Measurements from ENCODE around the gene C4A.
"Not testable (repeated sequence)": the region's sequence is repeated elsewhere in the genome, so short reads cannot be mapped to it uniquely, and the experiment has no call there.

Gene C4A

GRCh38 chr6:32037598-32038524 lies 56.0 kb downstream of the C4A start, which contains the start of gene CYP21A2:
CYP21A2 (plus strand) TSS chr6:32038415; CDS start chr6:32038423, 8 bp downstream.
- not testable (repeated sequence) for DNase-seq

DNA sequence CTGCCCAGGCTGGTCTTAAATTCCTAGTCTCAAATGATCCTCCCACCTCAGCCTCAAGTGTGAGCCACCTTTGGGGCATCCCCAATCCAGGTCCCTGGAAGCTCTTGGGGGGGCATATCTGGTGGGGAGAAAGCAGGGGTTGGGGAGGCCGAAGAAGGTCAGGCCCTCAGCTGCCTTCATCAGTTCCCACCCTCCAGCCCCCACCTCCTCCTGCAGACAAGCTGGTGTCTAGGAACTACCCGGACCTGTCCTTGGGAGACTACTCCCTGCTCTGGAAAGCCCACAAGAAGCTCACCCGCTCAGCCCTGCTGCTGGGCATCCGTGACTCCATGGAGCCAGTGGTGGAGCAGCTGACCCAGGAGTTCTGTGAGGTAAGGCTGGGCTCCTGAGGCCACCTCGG lies 57.0 kb downstream of the C4A start:
- not testable (repeated sequence) for DNase-seq

GRCh38 chr6:32039321-32040274 lies 57.7 kb downstream of the C4A start:
- DNase-seq = not testable (repeated sequence)

DNA sequence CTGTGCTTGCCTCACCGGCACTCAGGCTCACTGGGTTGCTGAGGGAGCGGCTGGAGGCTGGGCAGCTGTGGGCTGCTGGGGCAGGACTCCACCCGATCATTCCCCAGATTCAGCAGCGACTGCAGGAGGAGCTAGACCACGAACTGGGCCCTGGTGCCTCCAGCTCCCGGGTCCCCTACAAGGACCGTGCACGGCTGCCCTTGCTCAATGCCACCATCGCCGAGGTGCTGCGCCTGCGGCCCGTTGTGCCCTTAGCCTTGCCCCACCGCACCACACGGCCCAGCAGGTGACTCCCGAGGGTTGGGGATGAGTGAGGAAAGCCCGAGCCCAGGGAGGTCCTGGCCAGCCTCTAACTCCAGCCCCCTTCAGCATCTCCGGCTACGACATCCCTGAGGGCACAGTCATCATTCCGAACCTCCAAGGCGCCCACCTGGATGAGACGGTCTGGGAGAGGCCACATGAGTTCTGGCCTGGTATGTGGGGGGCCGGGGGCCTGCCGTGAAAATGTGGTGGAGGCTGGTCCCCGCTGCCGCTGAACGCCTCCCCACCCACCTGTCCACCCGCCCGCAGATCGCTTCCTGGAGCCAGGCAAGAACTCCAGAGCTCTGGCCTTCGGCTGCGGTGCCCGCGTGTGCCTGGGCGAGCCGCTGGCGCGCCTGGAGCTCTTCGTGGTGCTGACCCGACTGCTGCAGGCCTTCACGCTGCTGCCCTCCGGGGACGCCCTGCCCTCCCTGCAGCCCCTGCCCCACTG lies 58.6 kb downstream of the C4A start:
- DNase-seq = not testable (repeated sequence)

DNA sequence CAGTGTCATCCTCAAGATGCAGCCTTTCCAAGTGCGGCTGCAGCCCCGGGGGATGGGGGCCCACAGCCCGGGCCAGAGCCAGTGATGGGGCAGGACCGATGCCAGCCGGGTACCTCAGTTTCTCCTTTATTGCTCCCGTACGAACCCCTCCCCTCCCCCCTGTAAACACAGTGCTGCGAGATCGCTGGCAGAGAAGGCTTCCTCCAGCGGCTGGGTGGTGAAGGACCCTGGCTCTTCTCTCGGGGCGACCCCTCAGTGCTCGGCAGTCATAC lies 59.1 kb downstream of the C4A start:
- DNase-seq = not testable (repeated sequence)

GRCh38 chr6:32041385-32041784 lies 59.5 kb downstream of the C4A start:
- DNase-seq = not testable (repeated sequence)

DNA sequence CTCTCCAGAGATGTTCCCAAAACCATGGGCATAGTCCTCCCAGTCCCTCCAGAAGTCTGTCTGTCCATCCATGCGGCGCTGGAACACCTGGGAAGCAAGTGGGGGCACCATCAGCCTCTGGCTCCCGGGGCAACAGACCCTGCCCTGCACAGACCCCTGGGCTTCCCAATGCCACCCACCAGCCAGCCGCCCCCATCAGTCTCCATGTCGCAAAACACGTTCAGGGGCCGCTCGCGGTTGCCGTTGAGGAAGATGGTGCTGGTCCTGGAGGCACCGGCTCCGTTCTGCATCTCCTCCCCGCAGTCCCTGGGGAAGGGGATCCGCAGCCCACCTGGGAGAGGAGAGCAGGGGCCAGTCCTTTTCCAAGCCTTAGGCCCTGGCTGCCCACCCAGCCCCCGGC lies 60.4 kb downstream of the C4A start:
- not testable (repeated sequence) for DNase-seq

DNA sequence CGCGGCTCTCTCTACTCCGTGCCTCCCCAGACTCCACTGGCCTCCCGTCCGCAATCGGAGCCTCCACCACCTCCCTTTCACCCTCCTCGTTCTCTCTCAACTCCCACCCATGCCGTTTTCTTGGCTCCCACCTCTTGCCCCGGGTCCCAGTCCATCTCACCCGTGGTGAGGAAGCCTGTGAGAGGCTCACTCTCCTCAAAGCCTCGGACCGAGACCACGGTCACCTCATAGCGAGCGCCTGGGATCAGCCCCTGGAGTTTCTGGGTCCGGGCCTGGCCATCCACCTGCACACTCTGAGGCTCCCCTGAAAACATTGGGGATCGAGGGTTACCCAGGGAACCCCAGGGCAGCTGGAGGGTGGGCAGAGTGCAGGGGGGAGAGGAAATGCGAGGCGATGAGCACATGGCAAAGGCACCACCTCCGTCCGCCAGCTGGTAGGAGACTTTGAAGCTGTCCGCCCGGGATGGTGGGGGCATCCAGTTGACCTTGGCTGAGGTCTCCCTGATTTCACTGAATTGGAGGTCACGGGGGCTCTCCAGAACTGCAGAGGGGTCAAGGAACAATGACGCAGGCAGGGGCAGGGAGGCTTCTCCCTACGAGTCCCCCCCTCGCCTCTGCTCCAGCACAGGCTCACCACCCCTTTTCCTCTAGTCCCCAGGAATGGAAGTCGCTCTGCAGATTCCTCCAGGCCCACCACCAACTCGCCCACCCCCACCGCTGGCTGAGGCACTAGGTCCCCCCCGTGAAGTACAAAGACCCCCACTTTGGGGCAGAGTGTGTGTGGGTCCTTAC lies 61.9 kb downstream of the C4A start:
- DNase-seq = not testable (repeated sequence)

DNA sequence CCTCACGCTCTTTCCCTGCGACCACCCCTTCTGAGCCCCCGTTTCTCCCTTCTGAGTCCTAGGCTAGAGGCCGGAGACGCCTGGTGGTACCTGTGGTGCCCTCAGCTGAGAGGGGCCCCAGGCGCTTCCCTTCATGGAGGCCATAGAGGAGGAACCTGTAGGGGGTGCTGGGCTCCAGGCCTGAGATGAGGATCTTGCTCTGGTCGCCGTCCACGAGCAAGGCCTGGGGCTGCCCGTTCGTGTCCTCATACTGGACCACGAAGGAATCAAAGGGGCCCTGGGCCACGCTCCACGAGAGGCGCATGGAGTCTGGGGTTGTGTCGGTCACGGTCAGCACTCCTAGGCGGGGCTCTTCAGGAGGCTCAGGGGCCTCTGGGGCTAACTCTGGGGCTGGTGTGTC lies 63.1 kb downstream of the C4A start:
- DNase-seq = not testable (repeated sequence)

DNA sequence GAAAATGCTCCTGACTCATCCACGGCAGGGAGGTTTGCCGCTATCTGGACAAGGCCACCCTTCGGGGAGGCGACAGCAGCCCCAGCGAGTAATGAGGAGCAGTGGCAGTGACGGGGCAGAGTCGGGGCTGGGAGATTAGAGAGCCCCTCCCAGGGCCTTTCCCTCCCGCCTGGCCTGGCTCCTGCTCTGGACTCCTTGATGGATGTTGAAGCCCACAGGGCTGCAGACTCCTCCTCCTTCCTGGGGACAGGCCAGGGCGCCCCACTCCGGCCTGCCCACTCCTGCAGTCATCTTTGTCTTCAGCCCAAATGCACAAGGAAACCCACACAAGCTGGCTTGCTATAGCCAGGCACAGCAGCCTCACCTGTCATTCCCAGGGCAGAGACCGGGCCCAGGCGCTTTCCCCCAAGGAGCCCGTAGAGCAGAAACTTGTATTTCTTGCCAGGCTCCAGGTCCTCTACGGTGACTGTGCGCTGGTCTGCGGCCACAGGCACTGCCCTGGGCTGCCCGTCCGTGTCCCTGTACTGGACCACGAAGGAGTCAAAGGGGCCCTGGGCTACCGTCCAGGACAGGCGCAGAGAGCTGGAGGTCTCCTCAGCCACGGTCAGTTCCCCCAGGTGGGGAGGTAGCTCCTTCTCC lies 64.1 kb downstream of the C4A start:
- DNase-seq = no peak

- no peak for DNase-seq
Measured at GRCh38 chr6:32046450-32047083, 64.7 kb downstream of the C4A start.

GRCh38 chr6:32047084-32047478 lies 65.2 kb downstream of the C4A start:
- no peak for DNase-seq

DNA sequence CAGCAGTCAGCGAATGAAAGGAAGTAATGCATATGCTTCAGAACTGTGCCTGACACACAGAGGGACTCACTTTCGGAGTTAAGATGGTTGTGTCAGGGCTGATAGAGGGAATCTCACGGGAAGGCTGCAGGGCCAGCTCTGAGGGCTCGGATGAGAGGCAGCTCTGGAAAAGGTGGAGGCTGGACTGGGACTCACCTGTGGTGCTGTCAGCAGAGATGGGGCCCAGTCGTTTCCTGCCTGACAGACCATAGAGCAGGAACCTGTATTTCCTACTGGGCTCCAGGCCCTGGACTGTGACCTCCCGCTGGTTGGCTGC lies 65.6 kb downstream of the C4A start:
- DNase-seq = no peak

DNA sequence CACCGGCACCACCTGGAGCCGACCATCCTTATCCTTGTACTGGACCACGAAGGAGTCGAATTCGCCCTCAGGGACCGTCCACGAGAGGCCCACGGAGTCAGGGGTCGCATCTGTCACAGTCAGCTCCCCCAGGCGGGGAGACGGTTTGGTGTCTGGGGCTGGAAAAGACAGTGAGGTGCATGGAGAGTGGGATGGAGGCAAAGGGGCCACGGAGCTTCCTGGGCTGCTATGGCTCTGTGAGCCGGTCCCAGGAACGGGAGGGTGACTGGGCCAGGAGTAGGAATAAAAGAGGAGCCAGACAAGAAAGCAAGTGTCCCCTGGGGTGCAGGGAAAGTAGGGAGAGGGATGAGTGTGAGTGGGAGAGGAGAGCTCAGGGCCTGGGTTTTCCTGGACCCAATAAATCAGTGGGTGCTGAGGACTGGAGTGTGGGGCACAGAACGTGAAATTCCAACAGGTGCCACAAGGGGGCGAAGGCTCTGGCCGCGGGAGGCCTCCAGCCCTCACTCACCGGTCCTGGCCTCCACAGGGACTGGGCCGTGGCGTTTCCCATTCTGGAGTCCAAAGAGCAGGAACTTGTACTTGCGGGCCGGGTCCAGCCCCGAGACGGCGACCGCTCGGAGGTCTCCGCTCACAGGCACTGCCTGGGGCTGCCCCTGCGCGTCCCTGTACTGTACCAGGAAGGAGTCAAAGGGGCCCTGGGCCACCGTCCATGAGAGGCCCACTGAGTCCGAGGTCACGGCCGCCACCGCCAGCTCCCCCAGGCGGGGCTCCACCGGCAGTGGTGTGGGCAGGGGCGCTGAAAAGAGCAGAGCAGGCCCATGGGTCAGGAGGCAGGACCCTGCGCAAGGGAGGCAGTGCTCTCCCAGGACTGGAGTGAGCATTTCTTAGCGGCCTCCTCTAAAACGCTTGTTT lies 66.3 kb downstream of the C4A start:
- DNase-seq = no peak

DNA sequence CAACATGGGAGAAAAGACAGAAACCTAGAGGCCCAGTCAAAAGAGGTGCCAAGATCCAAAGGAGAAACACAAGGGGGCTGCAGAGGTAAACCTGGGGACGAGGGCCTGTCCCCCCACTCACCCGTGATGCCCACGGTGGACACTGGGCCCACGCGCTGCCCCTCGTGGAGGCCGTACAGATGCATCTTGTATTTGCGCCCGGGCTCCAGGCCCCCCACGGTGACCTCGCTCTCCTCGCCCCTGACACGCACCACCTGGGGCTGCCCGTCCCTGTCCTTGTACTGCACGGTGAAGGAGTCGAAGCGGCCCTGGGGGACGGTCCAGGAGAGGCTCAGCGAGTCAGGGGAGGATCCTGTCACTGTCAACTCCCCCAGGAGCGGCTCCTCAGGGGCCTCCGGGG lies 67.3 kb downstream of the C4A start:
- DNase-seq = not testable (repeated sequence)

DNA sequence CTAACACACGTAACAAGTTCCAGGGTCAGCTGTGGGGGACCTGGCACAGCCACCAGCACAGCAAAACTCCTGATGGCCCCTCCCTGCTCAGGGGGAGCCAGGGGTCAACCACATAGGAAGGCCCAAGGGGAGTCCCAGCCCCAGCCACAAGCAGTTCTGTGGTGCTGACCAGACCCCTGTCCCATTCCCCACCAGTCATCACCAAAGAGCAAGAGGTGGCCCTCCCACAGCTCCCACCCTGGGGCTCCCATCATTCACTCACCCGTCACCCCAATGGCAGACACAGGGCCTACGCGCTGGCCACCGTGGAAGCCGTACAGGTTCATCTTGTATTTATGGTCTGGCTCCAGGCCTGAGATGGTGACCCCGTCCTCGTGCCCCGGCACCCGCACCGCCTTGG lies 67.9 kb downstream of the C4A start:
- not testable (repeated sequence) for DNase-seq

DNA sequence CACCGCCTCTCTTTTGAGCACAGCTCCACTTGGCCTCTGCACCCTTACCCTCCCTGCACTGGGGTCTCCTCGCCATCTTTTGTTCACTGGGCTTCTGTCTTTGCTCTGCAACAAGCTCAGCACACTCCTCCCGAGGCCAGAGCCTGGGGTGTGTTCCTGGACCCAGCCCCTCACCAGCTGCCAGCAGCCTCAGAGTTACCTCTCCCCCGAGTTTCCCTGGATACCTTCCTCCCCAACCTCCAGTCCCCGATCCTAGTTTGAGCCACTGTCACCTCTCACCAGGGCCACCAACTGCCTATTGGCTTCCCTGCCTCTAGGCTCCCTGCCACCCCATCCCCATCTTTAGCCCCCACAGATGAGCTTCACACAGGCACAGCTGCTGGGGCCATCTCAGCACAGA lies 68.7 kb downstream of the C4A start:
- no peak for DNase-seq
